ENCODE results near the gene PI4K2B. TPM values are rescaled to one million over a fixed set of nuclear protein-coding genes. Genes with fewer than 3 reads are reported as not detected.

Gene PI4K2B
- total and polyA plus RNA-seq, 2 of the 8 experiments (the other 6 are each of a cell fraction or from before 2014, with no cell fraction given): 3.0 to 16.2 TPM

DNA sequence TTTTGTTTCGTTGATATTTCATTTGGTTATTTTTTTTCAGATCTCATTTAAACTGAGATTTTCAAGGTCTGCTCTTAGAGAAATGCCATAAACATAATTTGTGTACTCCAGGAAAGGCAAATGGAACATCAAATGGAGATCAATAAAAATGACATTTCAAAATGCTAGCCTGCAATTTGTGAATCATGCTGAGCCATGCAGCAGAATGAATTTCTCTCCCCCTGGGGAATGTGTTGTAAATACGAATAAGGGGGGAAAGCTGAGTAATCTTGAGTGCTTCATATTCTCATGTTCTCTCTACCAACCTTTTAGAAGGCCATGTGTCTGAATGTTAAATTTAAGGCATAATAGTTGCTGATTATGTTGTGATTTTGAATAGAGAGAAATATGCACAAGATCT lies 86.5 kb downstream of the PI4K2B start (continued):
- TF ChIP-seq PHF8 (conservative IDR thresholded peaks at IDR 0.05; ENCODE audit: low read depth, low read length) (no peak), SP1 (IDR thresholded peaks at IDR 0.05; ENCODE audit: low read depth, low read length) (no peak), EGR1 (IDR thresholded peaks at IDR 0.05; ENCODE audit: borderline replicate concordance, low read depth, low read length) (no peak), MAFK (IDR thresholded peaks at IDR 0.05; ENCODE audit: low read depth, low read length) (no peak), SIX5 (IDR thresholded peaks at IDR 0.05; ENCODE audit: low read depth, low read length) (no peak)
- TF ChIP-seq, protein P1, sequence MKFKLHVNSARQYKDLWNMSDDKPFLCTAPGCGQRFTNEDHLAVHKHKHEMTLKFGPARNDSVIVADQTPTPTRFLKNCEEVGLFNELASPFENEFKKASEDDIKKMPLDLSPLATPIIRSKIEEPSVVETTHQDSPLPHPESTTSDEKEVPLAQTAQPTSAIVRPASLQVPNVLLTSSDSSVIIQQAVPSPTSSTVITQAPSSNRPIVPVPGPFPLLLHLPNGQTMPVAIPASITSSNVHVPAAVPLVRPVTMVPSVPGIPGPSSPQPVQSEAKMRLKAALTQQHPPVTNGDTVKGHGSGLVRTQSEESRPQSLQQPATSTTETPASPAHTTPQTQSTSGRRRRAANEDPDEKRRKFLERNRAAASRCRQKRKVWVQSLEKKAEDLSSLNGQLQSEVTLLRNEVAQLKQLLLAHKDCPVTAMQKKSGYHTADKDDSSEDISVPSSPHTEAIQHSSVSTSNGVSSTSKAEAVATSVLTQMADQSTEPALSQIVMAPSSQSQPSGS (IDR thresholded peaks at IDR 0.05; ENCODE audit: low read length): no peak

Data from H1 (cell line).